GM18526 (cell line): ENCODE data around the gene CD248.

Experiments used
- POLR2A ChIP-seq: IDR thresholded peaks from 3 replicates; pipeline ENCODE4 v1.6.1; 2011; ENCODE audit not compliant: insufficient read length; ENCODE audit errors: extremely low read depth

CD248 gene

DNA sequence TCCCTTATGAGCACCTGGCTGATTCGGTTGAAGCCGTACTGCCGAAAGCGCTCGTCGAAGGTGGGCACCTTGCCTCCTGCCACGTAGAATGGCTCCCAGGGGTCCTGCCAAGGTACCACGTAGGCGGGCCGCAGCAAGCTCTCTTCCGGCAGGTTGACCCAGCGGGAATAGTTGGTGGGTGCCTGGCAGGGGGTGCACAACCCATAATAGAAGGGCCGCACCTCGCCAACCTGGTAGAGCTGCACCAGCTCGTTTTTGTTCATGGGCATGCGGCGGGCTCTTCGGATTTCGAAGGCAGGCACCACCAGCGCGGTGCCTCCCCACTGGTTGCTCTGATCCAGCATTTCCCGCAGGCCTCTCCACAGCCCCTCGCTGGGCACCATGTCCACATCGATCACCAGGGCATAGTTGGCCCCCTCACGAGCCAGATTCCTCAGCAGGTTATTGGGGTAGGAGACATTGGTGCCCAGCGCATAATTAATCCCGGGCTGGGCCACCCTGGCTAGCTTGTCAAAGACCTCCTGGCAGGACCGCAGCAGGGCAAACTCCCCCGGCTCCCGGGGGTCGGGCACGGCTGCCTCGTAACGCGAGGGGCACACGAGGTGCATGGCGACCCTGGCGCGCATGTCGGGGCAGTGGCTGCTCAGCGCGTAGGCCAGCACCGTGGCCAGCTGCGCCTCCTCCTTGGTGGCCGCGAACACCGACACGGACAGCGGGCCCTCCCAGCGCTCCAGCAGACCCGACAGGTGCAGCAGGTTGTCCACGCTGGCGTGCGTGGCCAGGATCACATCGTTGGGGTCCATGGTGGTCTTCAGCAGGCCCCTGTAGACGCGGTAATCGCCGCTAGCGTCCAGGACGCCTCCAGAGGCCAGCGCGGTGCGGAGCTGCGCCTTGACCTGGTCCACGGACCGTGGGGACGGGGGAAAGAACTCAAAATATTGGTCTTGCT lies 29.9 kb upstream of the CD248 start:
- no peak for TF ChIP-seq POLR2A

GRCh38 chr11:66345316-66345649 lies 28.4 kb upstream of the CD248 start:
- TF ChIP-seq POLR2A, result no peak

GRCh38 chr11:66344550-66345315 lies 27.9 kb upstream of the CD248 start, which contains the start of gene BRMS1:
BRMS1 (minus strand) TSS chr11:66345104; CDS start chr11:66342234, 2,870 bp downstream.
- TF ChIP-seq POLR2A, result peak; percentile 95

DNA sequence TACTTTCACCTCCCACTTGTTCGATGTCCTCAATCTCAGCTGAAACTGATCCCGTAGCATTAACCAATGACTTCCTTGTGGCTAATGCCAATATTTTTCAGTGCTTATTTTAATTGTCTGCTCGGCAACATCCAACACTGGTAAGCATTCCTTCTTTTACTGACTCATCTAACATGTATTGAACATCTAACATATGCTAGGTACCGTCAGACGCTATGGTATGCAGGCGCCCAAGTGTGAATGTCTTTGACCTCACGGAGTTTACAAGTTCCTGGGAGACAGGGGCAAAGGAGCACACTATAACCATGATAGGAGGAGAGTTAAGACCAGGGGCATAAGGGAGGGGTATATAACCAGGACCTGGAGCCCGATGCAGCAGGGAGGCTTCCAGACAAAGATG lies 26.3 kb upstream of the CD248 start:
- no peak for TF ChIP-seq POLR2A

- no peak for TF ChIP-seq POLR2A
These were observed 24.8 kb upstream of the CD248 start for GRCh38 chr11:66341502-66342126.

DNA sequence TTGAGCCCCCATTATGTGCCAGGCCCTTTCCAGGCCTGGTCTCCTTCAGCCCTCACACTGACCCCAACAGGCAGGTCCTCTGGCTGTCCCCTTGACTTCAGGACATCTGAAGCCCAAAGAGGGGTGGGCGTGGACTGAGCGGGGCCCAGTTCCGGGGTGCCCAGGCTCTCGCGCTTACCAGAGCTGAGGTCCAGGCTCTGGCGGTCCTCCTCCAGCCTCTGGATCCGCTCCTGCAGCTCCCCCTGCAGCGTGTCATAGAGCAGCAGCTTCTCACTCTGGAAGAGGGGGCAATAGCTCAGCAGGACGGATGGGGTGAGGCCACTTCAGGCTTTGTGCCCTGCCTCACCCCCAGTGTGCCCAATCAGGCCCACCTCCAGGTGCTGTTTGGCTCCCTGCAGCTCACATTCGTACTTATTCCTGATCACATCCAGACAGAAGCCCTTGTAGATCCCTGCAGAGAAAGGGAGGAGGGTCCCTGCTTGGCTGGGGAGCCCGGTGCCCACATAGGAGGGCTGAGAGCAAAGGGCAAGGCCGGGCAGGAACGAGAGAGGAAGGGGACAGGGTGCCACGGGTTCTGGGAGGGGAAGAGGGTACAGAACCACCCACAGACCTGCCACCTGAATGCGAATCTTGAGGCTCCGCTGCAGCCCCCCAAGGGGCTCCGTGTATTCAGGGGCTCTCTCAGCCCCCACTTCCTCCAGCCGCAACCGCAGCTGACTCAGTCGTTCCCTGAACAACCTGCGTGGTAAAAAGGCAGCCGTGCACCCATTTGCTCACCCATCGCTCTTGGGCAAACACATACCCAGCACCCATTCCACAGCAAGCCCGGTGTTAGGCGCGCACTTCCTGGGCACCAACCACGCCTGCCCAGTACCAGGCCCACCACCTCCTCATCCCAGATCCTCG lies 24.0 kb upstream of the CD248 start:
- no peak for TF ChIP-seq POLR2A

GRCh38 chr11:66339686-66340483 lies 23.0 kb upstream of the CD248 start:
- TF ChIP-seq POLR2A, result no peak

DNA sequence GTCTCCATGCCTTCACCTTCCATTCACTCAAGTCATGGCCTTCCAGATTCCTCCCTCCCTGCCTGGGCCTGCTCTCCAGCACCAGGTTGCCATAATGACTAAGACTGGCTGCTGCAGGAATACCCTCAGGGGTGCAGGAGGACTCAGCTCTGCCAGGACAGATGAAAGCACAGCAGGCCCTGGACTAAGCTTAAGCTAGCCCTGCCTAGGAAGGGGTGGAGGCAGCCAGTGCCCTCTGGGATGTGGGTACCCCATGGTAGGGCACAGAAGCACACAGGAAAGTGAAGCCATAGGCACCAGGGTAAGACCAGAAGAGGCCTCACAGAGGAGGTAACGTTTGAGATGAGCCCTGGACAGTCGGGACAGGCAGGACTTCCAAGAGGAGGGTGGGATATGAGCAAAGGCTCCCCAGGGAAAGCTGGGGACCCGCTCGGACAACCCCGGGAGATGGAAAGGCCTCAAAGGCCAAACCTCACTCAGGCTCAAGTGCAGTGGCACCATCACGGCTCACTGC lies 22.4 kb upstream of the CD248 start:
- TF ChIP-seq POLR2A, result no peak

- TF ChIP-seq POLR2A, result no peak
These were observed 21.7 kb upstream of the CD248 start for GRCh38 chr11:66338276-66339161.

DNA sequence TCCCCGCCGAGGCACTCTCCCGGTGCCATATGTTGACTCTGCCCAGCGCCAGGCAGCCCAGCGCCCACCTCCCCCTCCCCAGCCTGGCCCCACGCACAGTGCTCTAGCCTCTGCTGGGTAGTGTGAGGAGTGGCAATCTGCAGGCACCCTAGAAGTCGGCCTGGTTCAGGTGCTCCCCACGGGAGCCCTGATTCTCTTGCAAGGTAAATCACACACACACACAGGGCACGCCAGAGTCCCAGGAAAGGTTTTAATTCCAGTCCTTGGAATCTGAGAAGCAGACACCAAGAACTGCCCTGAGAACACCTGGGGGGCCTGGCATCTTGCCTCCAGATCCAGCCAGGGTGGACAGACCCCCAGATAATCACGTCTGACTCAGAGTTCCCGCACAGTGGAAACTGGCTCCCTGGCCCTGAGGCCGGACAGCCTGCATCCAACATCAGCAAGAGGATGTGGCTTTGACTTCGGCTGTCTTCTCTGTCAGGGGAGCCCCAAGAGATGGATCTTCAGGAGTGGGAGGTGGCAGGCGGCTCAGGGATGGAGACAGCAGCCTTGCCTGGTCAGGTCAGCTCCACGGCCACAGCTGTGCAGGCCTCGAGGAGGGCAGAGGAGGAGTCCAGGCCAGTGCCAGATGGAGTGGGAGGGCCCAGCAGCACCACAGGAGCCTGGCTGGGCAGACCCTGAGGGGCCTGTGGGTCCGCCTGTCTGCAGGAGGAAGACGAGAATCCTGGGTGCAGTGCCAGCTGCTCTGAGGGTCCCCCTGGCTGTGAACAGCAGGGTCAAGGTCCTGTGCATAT lies 20.5 kb upstream of the CD248 start:
- TF ChIP-seq POLR2A, result no peak

GRCh38 chr11:66336234-66337102 lies 19.6 kb upstream of the CD248 start, which contains the start of gene RIN1:
RIN1 (minus strand) TSS chr11:66336434; CDS start chr11:66336402, 32 bp downstream.
- TF ChIP-seq POLR2A, result no peak
